Panc1 (cell line): ENCODE data around the gene FCRL4.

Experiments used
- CTCF ChIP-seq: fragments of 450-650 bp; IDR thresholded peaks from 2 replicates; pipeline ENCODE4 v1.5.1; 2017; ENCODE audit warnings: mild to moderate bottlenecking
- POLR2AphosphoS5 ChIP-seq: IDR thresholded peaks from 2 replicates; pipeline ENCODE4 v1.6.1; 2012; ENCODE audit warnings: mild to moderate bottlenecking, low read depth, low read length, moderate library complexity
- SIN3A ChIP-seq: IDR thresholded peaks from 2 replicates; pipeline ENCODE4 v1.6.1; 2012; ENCODE audit warnings: low read depth, mild to moderate bottlenecking, low read length, moderate library complexity, borderline replicate concordance; ENCODE audit not compliant: insufficient read depth

DNA sequence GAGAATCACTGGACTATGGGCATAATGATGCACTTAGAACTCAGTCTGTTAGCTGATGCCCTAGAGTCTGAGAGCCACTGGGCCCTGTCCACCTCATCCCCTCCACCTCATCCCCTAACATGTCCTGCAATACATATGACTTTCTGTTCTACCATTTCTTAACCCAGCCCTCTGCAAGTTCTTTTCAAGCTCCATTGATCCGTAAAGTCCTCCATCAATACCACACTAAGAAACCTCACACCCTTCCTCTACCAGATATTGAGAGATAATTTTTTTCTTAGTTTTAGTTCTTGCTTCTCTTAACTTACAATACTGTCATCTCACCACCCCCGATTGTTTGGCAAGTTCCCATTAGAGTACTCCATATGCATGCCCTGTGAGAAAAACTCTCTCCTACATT is 22.1 kb downstream of the FCRL4 start:
- TF ChIP-seq SIN3A: no peak
- no peak for TF ChIP-seq POLR2AphosphoS5
- TF ChIP-seq CTCF: no peak
